Fibroblast of villous mesenchyme (primary cell): ENCODE results near the gene BFSP2. TPM values are rescaled to one million over a fixed set of nuclear protein-coding genes. Genes with fewer than 3 reads are reported as not detected.
A peak's percentile ranks its signal among the peaks of the same experiment; 100 is the strongest.

Experiments
- DNase-seq: peaks from one replicate; pipeline ENCODE4 v3.0.0-alpha.2; 2010; ENCODE audit warnings: low read depth
- H3K4me3 ChIP-seq: 2 replicates; pipeline ENCODE4 v1.5.1; 2011; ENCODE audit warnings: low read depth, mild to moderate bottlenecking, low read length
- total RNA-seq: library from RNA; depleted of rRNA; stranded (reverse); fragments of >200 nt; gene quantifications from 2 replicates; pipeline ENCODE4 v1.2.3, GENCODE V29; 2012
- TF ChIP-seq, protein P1 (sequence below): IDR thresholded peaks from 2 replicates; pipeline ENCODE4 v1.5.1; 2012; ENCODE audit warnings: low read depth, mild to moderate bottlenecking, low read length; ENCODE audit not compliant: insufficient read depth

The BFSP2 gene
- total RNA-seq, 1 donor = not detected

- H3K4me3 ChIP-seq = no peak overlapping the region
- no peak for DNase-seq
- TF ChIP-seq, protein P1, sequence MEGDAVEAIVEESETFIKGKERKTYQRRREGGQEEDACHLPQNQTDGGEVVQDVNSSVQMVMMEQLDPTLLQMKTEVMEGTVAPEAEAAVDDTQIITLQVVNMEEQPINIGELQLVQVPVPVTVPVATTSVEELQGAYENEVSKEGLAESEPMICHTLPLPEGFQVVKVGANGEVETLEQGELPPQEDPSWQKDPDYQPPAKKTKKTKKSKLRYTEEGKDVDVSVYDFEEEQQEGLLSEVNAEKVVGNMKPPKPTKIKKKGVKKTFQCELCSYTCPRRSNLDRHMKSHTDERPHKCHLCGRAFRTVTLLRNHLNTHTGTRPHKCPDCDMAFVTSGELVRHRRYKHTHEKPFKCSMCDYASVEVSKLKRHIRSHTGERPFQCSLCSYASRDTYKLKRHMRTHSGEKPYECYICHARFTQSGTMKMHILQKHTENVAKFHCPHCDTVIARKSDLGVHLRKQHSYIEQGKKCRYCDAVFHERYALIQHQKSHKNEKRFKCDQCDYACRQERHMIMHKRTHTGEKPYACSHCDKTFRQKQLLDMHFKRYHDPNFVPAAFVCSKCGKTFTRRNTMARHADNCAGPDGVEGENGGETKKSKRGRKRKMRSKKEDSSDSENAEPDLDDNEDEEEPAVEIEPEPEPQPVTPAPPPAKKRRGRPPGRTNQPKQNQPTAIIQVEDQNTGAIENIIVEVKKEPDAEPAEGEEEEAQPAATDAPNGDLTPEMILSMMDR = no peak
Observed at GRCh38 chr3:133401374-133402135, 1.7 kb downstream of the BFSP2 start.

DNA sequence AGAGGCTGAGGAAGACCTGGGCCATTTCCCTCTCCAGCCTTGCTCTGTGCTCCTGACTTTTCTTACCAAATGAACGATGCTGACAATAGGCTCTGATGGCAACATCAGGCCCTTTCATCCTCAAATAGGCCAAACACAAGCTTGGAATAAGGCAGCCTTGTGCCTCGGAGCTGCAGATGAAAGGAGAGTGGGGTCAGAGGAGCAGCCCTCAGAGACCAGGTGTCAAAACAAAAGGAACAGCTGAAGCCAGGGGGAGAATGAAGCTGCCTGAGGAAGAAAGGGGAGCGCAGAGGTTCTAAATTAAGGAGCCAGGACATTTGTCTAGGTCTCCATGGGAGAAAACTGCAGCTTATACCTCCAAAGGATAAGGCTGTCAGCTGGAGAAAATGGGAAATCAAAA is 5.1 kb downstream of the BFSP2 start:
- no peak overlapping the region for H3K4me3 ChIP-seq
- TF ChIP-seq, protein P1 = no peak
- no peak for DNase-seq

DNA sequence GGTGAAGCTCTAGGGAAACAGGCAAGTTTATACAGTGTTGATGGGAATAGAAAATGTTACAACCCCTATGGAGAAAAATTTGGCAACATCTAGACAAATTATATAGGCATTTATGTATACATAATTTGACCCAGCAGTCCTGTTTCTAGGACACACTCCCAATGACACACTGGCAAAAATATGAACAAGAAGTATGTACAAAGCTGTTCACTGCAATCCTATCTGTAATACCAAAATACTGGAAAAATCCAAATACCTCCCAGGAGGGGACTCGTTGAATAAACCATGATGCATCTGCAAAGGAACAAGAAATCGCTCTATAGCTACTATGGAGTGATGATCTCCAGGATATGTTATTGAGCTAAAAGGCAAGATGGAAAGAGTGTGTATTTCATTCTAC is 8.5 kb downstream of the BFSP2 start:
- TF ChIP-seq, protein P1 = no peak
- DNase-seq = no peak
- no peak overlapping the region for H3K4me3 ChIP-seq

GRCh38 chr3:133408961-133409360 is 9.1 kb downstream of the BFSP2 start:
- H3K4me3 ChIP-seq = no peak overlapping the region
- DNase-seq = no peak
- TF ChIP-seq, protein P1 = no peak

DNA sequence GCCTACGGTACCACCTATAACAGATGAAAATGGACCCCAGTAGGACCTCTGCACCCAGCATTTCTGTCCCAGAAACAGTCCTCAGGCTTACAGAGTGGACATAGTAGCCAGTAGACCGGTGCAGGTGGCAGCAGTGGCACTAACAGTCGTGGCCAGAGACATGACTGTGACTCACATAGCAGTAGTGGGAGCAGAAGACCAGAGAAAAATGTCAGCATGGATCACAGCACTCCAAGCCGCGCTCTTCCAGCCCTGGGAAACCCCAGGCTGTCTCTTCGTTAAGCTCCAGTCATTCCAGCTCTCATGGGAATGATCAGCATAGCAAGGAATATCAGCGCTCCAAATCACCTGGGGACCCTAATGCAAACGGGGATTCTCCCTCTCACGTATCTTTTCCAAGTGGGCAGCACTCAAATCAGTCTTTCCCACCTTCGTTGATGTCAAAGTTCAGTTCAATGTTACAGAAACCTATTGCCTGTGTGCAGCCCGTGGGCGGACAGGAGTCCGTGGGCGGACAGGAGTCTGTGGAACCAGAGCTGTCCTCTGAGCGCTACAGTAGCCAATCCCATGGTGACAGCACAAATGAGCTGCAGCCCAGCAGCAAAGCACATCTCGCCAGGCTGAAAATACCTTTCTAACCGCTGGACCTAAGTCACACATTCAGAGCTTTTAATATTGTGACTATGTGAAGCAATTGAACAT is 10.5 kb downstream of the BFSP2 start:
- TF ChIP-seq, protein P1 = no peak
- DNase-seq = no peak
- H3K4me3 ChIP-seq = no peak overlapping the region

GRCh38 chr3:133412183-133413132 is 12.6 kb downstream of the BFSP2 start:
- peak; percentile 27 for DNase-seq
- H3K4me3 ChIP-seq = no peak overlapping the region
- TF ChIP-seq, protein P1 = no peak
